Lung (tissue), 12 donors: Measurements from ENCODE around the gene SDHAF1. TPM values are rescaled to one million over a fixed set of nuclear protein-coding genes. Genes with fewer than 3 reads are reported as not detected.

Experiments
- ATAC-seq: fragments of 200-7000 bp; cut with Tn5 transposase; one replicate; pipeline ENCODE4 v1.9.1; 2020; ENCODE audit warnings: moderate number of reproducible peaks; ENCODE audit not compliant: insufficient read depth, low FRiP score
- DNase-seq, 3 donors: peaks; one replicate each; pipeline ENCODE4 v3.0.0-alpha.2; 2013 to 2017
- H3K27ac ChIP-seq, 2 donors: one replicate each; pipeline ENCODE4 v1.5.1; 2013; ENCODE audit warnings: mild to moderate bottlenecking in 2 of 2, moderate library complexity in 2 of 2, control low read depth in 1 of 2, inconsistent platforms in 1 of 2, low read depth in 1 of 2, low read length in 1 of 2
- H3K27me3 ChIP-seq, 3 donors: one replicate each; pipeline ENCODE4 v1.5.1; 2013; ENCODE audit warnings: low read length in 2 of 3; ENCODE audit not compliant: control insufficient read depth in 3 of 3, insufficient read depth in 3 of 3
- H3K36me3 ChIP-seq, 4 donors: one replicate each; pipeline ENCODE4 v1.5.1; 2013; ENCODE audit warnings: low read length in 4 of 4, mild to moderate bottlenecking in 1 of 4, moderate library complexity in 1 of 4; ENCODE audit not compliant: control insufficient read depth in 4 of 4, insufficient read depth in 4 of 4
- H3K4me1 ChIP-seq, 5 donors: one replicate each; pipeline ENCODE4 v1.5.1; 2013; ENCODE audit warnings: low read length in 5 of 5, mild to moderate bottlenecking in 2 of 5, moderate library complexity in 1 of 5; ENCODE audit not compliant: control insufficient read depth in 5 of 5, insufficient read depth in 5 of 5
- H3K4me3 ChIP-seq: one replicate; pipeline ENCODE4 v1.5.1; 2013; ENCODE audit warnings: mild to moderate bottlenecking, control low read depth, moderate library complexity
- H3K9ac ChIP-seq, 2 donors: one replicate each; pipeline ENCODE4 v1.5.1; 2013; ENCODE audit warnings: low read length in 2 of 2, control low read depth in 1 of 2; ENCODE audit not compliant: insufficient read depth in 1 of 2
- H3K9me3 ChIP-seq, 4 donors: one replicate each; pipeline ENCODE4 v1.5.1; 2013; ENCODE audit warnings: low read length in 3 of 4, mild to moderate bottlenecking in 1 of 4, moderate library complexity in 1 of 4; ENCODE audit not compliant: control insufficient read depth in 4 of 4, insufficient read depth in 3 of 4
- CTCF ChIP-seq: IDR thresholded peaks from 2 replicates; pipeline ENCODE4 v1.5.1; 2012; ENCODE audit warnings: mild to moderate bottlenecking; ENCODE audit errors: control extremely low read depth, extremely low read depth
- WGBS, 2 donors: extraction: QIAGEN DNeasy Blood & Tissue Kit; methylation state at CpG; one replicate each; pipeline ENCODE4 v1.1.7; 2013; 5-methylcytosine and 5-hydroxymethylcytosine counted together
- polyA plus RNA-seq, 2 donors: library from polyadenylated mRNA; stranded (reverse); fragments of 200-250 nt; gene quantifications; one replicate each; pipeline ENCODE4 v1.2.1, GENCODE V29; 2013
- total RNA-seq, 2 donors: library from RNA; depleted of rRNA in 1 of 2; stranded (reverse); fragments of >200 nt in 1 of 2; gene quantifications; one replicate each; pipeline ENCODE4 v1.2.1, GENCODE V29; 2014 to 2021
- donor health status: control.
- donor health status: control.
- donor health status: Bipolar disorder and iron deficiency.
- donor health status: healthy.
- donor health status: DM: yes; HTN: yes; CAD: no.

The SDHAF1 gene
- total and polyA plus RNA-seq, 4 donors: 11.4 to 25.8 (median 19.1) TPM

GRCh38 chr19:36026091-36026876, 31.3 kb downstream of the SDHAF1 start:
- ATAC-seq (no peak), DNase-seq (no peak)
- H3K4me1 ChIP-seq: no peaks in the 10 kb centered on the region
- no peak overlapping the region for H3K27ac ChIP-seq
- no peak overlapping the region for H3K9ac ChIP-seq
- H3K36me3 ChIP-seq: peaks cover 0 to 26% (median 9%) of the 10 kb centered on the region in 4 donors
- TF ChIP-seq CTCF: no peak
- H3K4me3 ChIP-seq: no peak overlapping the region
- no peaks in the 10 kb centered on the region for H3K27me3 ChIP-seq
- 94 to 95% methylated on average over 45 to 49 of the region's 49 CpGs for whole genome bisulfite sequencing, 2 donors
- no peaks in the 10 kb centered on the region for H3K9me3 ChIP-seq

GRCh38 chr19:36027696-36028095, 32.7 kb downstream of the SDHAF1 start:
- no peak overlapping the region for H3K27ac ChIP-seq
- no peak for DNase-seq
- no peak for TF ChIP-seq CTCF
- H3K27me3 ChIP-seq: no peaks in the 10 kb centered on the region
- H3K9me3 ChIP-seq: no peaks in the 10 kb centered on the region
- H3K9ac ChIP-seq: no peak overlapping the region
- ATAC-seq: no peak
- peaks cover 0 to 5% (median 0%) of the 10 kb centered on the region in 5 donors for H3K4me1 ChIP-seq
- 99% methylated on average over 6 of the region's 6 CpGs for WGBS, 2 donors
- H3K36me3 ChIP-seq: peaks cover 0 to 21% (median 9%) of the 10 kb centered on the region in 4 donors
- no peak overlapping the region for H3K4me3 ChIP-seq

- TF ChIP-seq CTCF: no peak
- 79 to 86% methylated on average over 10 of the region's 10 CpGs for WGBS, 2 donors
- Histone ChIP-seq H3K27ac (no peak overlapping the region), H3K4me1 (peaks cover 0 to 9% (median 0%) of the 10 kb centered on the region in 5 donors), H3K4me3 (no peak overlapping the region), H3K9me3 (no peaks in the 10 kb centered on the region), H3K9ac (no peak overlapping the region), H3K27me3 (no peaks in the 10 kb centered on the region), H3K36me3 (peaks cover 0 to 16% (median 7%) of the 10 kb centered on the region in 4 donors)
- no peak for DNase-seq
- no peak for ATAC-seq
These were observed 33.5 kb downstream of the SDHAF1 start for GRCh38 chr19:36028313-36029041.
